GM12878 (cell line): ENCODE results near the gene STRA6. TPM values are rescaled to one million over a fixed set of nuclear protein-coding genes. Genes with fewer than 3 reads are reported as not detected.

Source experiments
- ATAC-seq: fragments of 200-7000 bp; cut with Tn5 transposase; 3 replicates; pipeline ENCODE4 v1.9.1; 2020; ENCODE audit warnings: mild to moderate bottlenecking, moderate library complexity
- BruUV-seq: library from RNA; stranded (reverse); fragments of 400-500 nt; replicated peaks from 2 replicates; lab custom pipeline; 2021; lab: Mats Ljungman, UMichigan
- CTCF ChIA-PET: fragments of 300-600 bp; sonication (Branson Sonifier 250); formaldehyde crosslinking; extraction: SDS; loops from one replicate; lab custom pipeline; 2021; ENCODE audit warnings: inconsistent platforms; lab: Yijun Ruan, JAX
- POLR2A ChIA-PET: fragments of 350-600 bp; formaldehyde crosslinking; extraction: SDS; loops from one replicate; lab custom pipeline; 2021; ENCODE audit warnings: inconsistent platforms; lab: Charles Lee
- RAD21 ChIA-PET: fragments of 300-600 bp; sonication (Branson Sonifier 250); formaldehyde crosslinking; loops from one replicate; lab custom pipeline; 2023; ENCODE audit warnings: antibody characterized with exemption; ENCODE audit not compliant: unreplicated experiment; lab: Charles Lee
- SMC1A ChIA-PET: fragments of 300-600 bp; sonication (Branson Sonifier 250); formaldehyde crosslinking; loops from one replicate; lab custom pipeline; 2023; ENCODE audit not compliant: unreplicated experiment, uncharacterized antibody; lab: Charles Lee
- DNase-seq: peaks from one replicate; pipeline ENCODE4 v3.0.0-alpha.2; 2011; ENCODE audit warnings: low read depth, low spot score
- FAIRE-seq: peaks from 3 replicates; lab custom pipeline; 2011; peaks lifted over from hg19 to GRCh38; lab: Jason Lieb, UNC
- H2AFZ ChIP-seq: 2 replicates; pipeline ENCODE4 v1.6.0; 2011; ENCODE audit warnings: low read depth, low read length, control low read depth; ENCODE audit not compliant: control insufficient read depth
- H3K27ac ChIP-seq: 2 replicates; pipeline ENCODE4 v1.5.1; 2011; ENCODE audit warnings: control low read depth; ENCODE audit not compliant: control insufficient read depth, insufficient read depth
- H3K27me3 ChIP-seq, 2 experiments: replicated peaks in 1 of 2; 2 replicates each; pipeline versions ENCODE4 v1.6.0 to v1.6.1; 2011; ENCODE audit warnings: low read length in 1 of 2; ENCODE audit not compliant: control insufficient read depth in 2 of 2, insufficient read depth in 2 of 2
- H3K36me3 ChIP-seq, 2 experiments: 2 replicates each; pipeline ENCODE4 v1.5.1; 2011; ENCODE audit warnings: low read length in 1 of 2; ENCODE audit not compliant: control insufficient read depth in 2 of 2, insufficient read depth in 2 of 2
- H3K4me1 ChIP-seq: 2 replicates; pipeline ENCODE4 v1.6.1; 2011; ENCODE audit warnings: mild to moderate bottlenecking, low read length, moderate library complexity, mixed read lengths; ENCODE audit not compliant: control insufficient read depth, insufficient read depth
- H3K4me2 ChIP-seq: 2 replicates; pipeline ENCODE4 v1.6.0; 2011; ENCODE audit warnings: control low read depth; ENCODE audit not compliant: control insufficient read depth, insufficient read depth
- H3K4me3 ChIP-seq: fragments of 200-600 bp; sonication (generic); 2 replicates; pipeline ENCODE4 v1.5.1; 2016
- H3K79me2 ChIP-seq: 2 replicates; pipeline ENCODE4 v1.6.0; 2011; ENCODE audit warnings: low read length; ENCODE audit not compliant: control insufficient read depth, insufficient read depth
- H3K9ac ChIP-seq: 2 replicates; pipeline ENCODE4 v1.8.0; 2011; ENCODE audit warnings: low read length, control low read depth, mixed read lengths; ENCODE audit not compliant: control insufficient read depth, insufficient read depth
- H3K9me3 ChIP-seq: replicated peaks from 3 replicates; pipeline ENCODE4 v1.5.1; 2011; ENCODE audit warnings: mild to moderate bottlenecking, low read length; ENCODE audit not compliant: control insufficient read depth, insufficient read depth
- H4K20me1 ChIP-seq: 2 replicates; pipeline ENCODE4 v1.6.0; 2011; ENCODE audit not compliant: control insufficient read depth, insufficient read depth
- RUNX3 ChIP-seq: IDR thresholded peaks from 2 replicates; pipeline ENCODE4 v1.6.1; 2012; ENCODE audit warnings: low read length, inconsistent platforms
- WGBS: methylation state at CpG from one replicate; pipeline ENCODE4 v1.1.6; 2016; ENCODE audit warnings: low lambda C conversion rate; ENCODE audit not compliant: insufficient replicate concordance, insufficient coverage; ENCODE audit errors: missing lambda C conversion rate; 5-methylcytosine and 5-hydroxymethylcytosine counted together
- in situ Hi-C: fragments of 300-500 bp; cut with MboI; formaldehyde crosslinking; loops from 9 replicates; pipeline ENCODE4 v1.14.3; 2018; ENCODE audit warnings: mixed read lengths
- intact Hi-C: fragments of 100-400 bp; cut with micrococcal nuclease; formaldehyde crosslinking; loops from one replicate; pipeline ENCODE4 v1.14.2; 2022; ENCODE audit not compliant: unreplicated experiment
- polyA plus RNA-seq, 11 experiments: library from polyadenylated mRNA; depleted of rRNA in 4 of 11; unstranded in 6 of 11; stranded (reverse) in 5 of 11; fragments of >200 nt; fragmentation: Nextera tagmentation in 4 of 11; fragmentation: Illumina TruSeq in 1 of 11; extraction: Ambion mirVana in 4 of 11; extraction: Trizol in 1 of 11; gene quantifications; 1 replicate in 1 of 11; 2 replicates in 10 of 11; pipeline versions ENCODE4 v1.2.1 to v1.2.3, GENCODE V29; 2011 to 2016; ENCODE audit warnings: inconsistent platforms in 2 of 11, missing spikeins in 2 of 11, low read depth in 1 of 11
- total RNA-seq, 4 experiments: library from RNA; depleted of rRNA in 3 of 4; stranded (reverse); fragments of >200 nt in 3 of 4; fragmentation: Illumina TruSeq in 1 of 4; extraction: Trizol in 1 of 4; gene quantifications; 2 replicates each; pipeline versions ENCODE4 v1.2.1 to v1.2.3, GENCODE V29; 2013 to 2021
- TF ChIP-seq, protein P1 (sequence below): fragments of 450-650 bp; formaldehyde crosslinking; IDR thresholded peaks from 2 replicates; pipeline ENCODE4 v1.4.0; 2022; ENCODE audit warnings: mild to moderate bottlenecking, moderate library complexity

Gene STRA6
- total and polyA plus RNA-seq, 10 of the 15 experiments (the other 5 are each of a cell fraction or from before 2014, with no cell fraction given) = 0.31 to 10.8 (median 5.8) TPM

GRCh38 chr15:74156678-74157411 is 45.7 kb downstream of the STRA6 start:
- H3K4me3 ChIP-seq = no peak overlapping the region
- H4K20me1 ChIP-seq = no peaks in the 10 kb centered on the region
- intact Hi-C loops = no loop called here
- RAD21 ChIA-PET = interaction anchor here (2.0 kb wide), 1 partner anchor 166 kb away, joined by 4 read pairs; no protein-coding TSS in a partner anchor
- no peaks in the 10 kb centered on the region for H3K36me3 ChIP-seq
- POLR2A ChIA-PET = interaction anchor here (0.5 kb wide), 1 partner anchor 11 kb away, joined by 4 read pairs; no protein-coding TSS in a partner anchor
- H2AFZ ChIP-seq = peak overlapping the region; percentile 80
- no peaks in the 10 kb centered on the region for H3K27me3 ChIP-seq
- CTCF ChIA-PET = interaction anchor here (1.0 to 1.9 kb wide), 5 partner anchors 15 to 184 kb away, joined by 3 to 6 read pairs (median 5); no protein-coding TSS in a partner anchor
- H3K4me2 ChIP-seq = peak overlapping the region; percentile 46; the same call in 1 of the 2 replicates
- DNase-seq (no peak), ATAC-seq (no peak), FAIRE-seq (no peak)
- no peaks in the 10 kb centered on the region for H3K9me3 ChIP-seq
- H3K9ac ChIP-seq = peak overlapping the region; percentile 22
- SMC1A ChIA-PET = no interaction called here
- 0 out of 2 replicates have a peak, but pooled peaks have one; percentile 14 for TF ChIP-seq RUNX3
- TF ChIP-seq, protein P1, sequence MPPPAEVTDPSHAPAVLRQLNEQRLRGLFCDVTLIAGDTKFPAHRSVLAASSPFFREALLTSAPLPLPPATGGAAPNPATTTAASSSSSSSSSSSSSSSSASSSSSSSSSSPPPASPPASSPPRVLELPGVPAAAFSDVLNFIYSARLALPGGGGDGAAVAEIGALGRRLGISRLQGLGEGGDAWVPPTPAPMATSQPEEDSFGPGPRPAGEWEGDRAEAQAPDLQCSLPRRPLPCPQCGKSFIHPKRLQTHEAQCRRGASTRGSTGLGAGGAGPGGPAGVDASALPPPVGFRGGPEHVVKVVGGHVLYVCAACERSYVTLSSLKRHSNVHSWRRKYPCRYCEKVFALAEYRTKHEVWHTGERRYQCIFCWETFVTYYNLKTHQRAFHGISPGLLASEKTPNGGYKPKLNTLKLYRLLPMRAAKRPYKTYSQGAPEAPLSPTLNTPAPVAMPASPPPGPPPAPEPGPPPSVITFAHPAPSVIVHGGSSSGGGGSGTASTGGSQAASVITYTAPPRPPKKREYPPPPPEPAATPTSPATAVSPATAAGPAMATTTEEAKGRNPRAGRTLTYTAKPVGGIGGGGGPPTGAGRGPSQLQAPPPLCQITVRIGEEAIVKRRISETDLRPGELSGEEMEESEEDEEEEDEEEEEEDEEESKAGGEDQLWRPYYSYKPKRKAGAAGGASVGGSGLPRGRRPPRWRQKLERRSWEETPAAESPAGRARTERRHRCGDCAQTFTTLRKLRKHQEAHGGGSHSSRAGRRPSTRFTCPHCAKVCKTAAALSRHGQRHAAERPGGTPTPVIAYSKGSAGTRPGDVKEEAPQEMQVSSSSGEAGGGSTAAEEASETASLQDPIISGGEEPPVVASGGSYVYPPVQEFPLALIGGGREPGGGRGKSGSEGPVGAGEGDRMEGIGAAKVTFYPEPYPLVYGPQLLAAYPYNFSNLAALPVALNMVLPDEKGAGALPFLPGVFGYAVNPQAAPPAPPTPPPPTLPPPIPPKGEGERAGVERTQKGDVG = no peak
- 27% methylated on average over 7 of the region's 7 CpGs for WGBS
- H3K79me2 ChIP-seq = no peaks in the 10 kb centered on the region
- H3K4me1 ChIP-seq = peaks cover 33% of the 10 kb centered on the region
- in situ Hi-C loops = no loop called here
- BruUV-seq = no TSS peak
- H3K27ac ChIP-seq = peak overlapping the region; percentile 37; the same call in 1 of the 2 replicates
